AG04450 (cell line): ENCODE data around the gene DLX5. TPM values are rescaled to one million over a fixed set of nuclear protein-coding genes. Genes with fewer than 3 reads are reported as not detected.

Experiments
- CTCF ChIA-PET: fragments of 300-600, 350-600 bp; formaldehyde crosslinking; extraction: SDS; loops from one replicate; lab custom pipeline; 2022; ENCODE audit warnings: antibody characterized with exemption, inconsistent platforms; lab: Charles Lee
- POLR2A ChIA-PET: fragments of 350-600 bp; formaldehyde crosslinking; extraction: SDS; loops from one replicate; lab custom pipeline; 2021; ENCODE audit warnings: antibody characterized with exemption, inconsistent platforms; lab: Yijun Ruan, JAX
- DNase-seq: peaks from one replicate; pipeline ENCODE4 v3.0.0-alpha.2; 2011; ENCODE audit warnings: low read depth, low spot score
- H3K27ac ChIP-seq: one replicate; pipeline ENCODE4 v1.5.1; 2012; ENCODE audit warnings: low read depth, low read length, control low read depth
- H3K27me3 ChIP-seq: one replicate; pipeline ENCODE4 v1.6.0; 2012; ENCODE audit warnings: low read length; ENCODE audit not compliant: control insufficient read depth, insufficient read depth
- H3K4me3 ChIP-seq: 2 replicates; pipeline ENCODE4 v1.5.1; 2011; ENCODE audit warnings: mild to moderate bottlenecking, low read depth, low read length, control low read depth
- H3K9me3 ChIP-seq: 2 replicates; pipeline ENCODE4 v1.5.1; 2012; ENCODE audit warnings: low read length; ENCODE audit not compliant: control insufficient read depth, insufficient read depth
- CTCF ChIP-seq: IDR thresholded peaks from 2 replicates; pipeline ENCODE4 v1.5.1; 2011; ENCODE audit warnings: low read depth, low read length, control low read depth, inconsistent platforms
- polyA plus RNA-seq: library from polyadenylated mRNA; depleted of rRNA; stranded (reverse); fragments of >200 nt; gene quantifications from 2 replicates; pipeline ENCODE4 v1.2.3, GENCODE V29; 2011

DLX5 gene
- polyA plus RNA-seq, 1 experiment, result not detected

DNA sequence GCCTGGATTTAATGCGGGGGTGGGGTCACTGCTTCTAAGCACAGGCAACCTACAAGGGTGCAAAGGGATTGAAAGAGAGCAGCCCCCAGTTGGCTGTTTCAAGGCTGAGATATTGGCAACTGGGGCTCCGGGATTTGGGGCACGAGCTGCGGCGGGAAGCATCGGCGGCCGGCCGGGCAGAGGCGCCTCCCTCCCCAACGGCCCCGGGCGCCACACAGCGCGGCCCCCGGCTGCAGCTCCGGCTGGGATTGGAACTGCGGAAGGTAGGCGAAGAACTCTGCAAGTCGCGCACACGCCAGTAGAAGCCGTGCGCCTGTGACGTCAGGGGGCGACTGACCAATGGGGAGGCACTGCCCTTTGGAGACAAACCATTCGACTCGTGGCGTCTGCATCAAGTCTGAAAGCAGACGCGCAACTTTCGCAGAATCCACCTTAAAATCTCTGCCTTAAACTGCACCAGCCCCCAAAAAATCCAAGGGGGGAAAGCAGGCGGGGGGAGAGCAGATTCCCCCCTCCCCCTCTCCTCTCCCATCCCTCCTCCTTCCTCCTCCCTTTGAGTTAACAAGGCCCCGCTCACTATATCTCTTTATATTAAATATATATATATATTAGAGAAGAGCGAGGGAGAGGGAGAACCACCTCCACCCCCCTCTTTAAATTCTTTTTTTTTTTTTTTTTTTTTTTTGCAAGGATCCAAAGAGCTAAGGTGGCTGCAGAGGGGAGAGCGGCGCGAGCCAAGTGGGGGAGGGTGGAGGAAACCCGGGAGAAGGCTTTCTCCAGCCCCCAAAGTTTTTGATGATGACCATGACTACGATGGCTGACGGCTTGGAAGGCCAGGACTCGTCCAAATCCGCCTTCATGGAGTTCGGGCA lies 19.2 kb downstream of the DLX5 start, which contains the start of gene DLX6:
DLX6 (plus strand) TSS at position 371 of the 872 bp plus-strand sequence; CDS start at position 796, 425 bp downstream.
- TF ChIP-seq CTCF, result no peak
- Histone ChIP-seq H3K27ac (no peak within 1 kb of the TSS), H3K9me3 (peaks cover 5% of the 10 kb centered on the region; the same call in 1 of the 2 replicates), H3K4me3 (peak within 1 kb of the TSS; percentile 7; the same call in 1 of the 2 replicates), H3K27me3 (peaks cover 81% of the 10 kb centered on the region)
- ChIA-PET CTCF (interaction anchor here (1.1 kb wide), 1 partner anchor 22 kb away, joined by 12 read pairs; no protein-coding TSS in a partner anchor), POLR2A (no interaction called here)
- DNase-seq, result no peak

GRCh38 chr7:97004247-97005182 lies 20.1 kb downstream of the DLX5 start:
- no peak overlapping the region for H3K4me3 ChIP-seq
- peaks cover 82% of the 10 kb centered on the region for H3K27me3 ChIP-seq
- no peak for DNase-seq
- H3K9me3 ChIP-seq, result peaks cover 5% of the 10 kb centered on the region; the same call in 1 of the 2 replicates
- no peak for TF ChIP-seq CTCF
- no peak overlapping the region for H3K27ac ChIP-seq
- ChIA-PET CTCF (interaction anchor here (0.6 kb wide), 1 partner anchor 9 kb away, joined by 3 read pairs; no protein-coding TSS in a partner anchor), POLR2A (interaction anchor here (0.7 kb wide), 1 partner anchor 22 kb away, joined by 7 read pairs; no protein-coding TSS in a partner anchor)

DNA sequence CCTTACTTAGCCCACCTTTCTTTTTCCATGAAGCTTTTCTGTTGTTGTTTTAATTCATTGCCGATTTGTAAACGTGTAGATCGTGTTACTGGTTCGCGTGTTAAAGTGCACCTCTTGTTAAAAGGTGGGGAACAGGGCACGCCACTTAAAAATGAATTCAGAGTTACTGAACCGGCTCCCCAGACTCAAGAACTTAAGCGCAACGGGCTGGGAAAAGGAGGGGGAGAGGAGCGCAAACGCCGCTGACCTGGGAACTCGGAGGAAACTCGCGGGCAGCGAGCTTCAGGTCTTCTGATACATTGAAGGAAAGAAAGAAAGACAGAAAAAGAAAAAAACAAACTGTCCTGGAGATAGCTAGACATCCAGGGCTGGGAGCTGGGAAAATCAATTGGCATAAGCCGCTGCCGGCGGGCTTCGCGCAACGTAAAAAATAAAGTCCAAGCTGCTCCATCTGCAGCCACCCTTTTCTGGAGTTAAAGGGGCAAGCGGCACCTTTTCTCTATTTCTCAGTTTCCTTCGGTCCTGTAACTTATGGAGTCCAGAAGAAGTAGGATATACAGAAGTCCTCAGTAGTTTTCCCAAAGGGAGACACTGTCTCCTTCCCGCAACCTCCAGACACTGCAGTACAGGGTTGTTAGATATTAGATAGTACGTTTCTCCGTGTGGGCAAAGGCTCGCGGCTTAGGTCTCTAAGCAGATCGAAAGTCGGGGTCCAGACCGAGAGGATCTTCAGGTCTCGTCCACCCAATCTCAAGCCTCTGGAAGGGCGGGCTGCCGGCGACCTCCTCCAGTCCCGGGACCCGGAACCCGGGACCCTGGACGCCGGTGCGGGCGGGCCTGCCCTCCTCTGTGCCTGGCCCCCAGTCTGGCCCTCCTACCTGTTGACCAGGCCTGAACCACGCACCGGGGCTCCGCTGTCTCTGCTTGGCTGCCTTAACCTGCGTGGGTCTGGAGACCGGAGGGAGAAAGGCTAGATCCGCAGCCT lies 21.1 kb downstream of the DLX5 start:
- no peak overlapping the region for H3K4me3 ChIP-seq
- ChIA-PET POLR2A (no interaction called here), CTCF (no interaction called here)
- peaks cover 87% of the 10 kb centered on the region for H3K27me3 ChIP-seq
- DNase-seq, result no peak
- H3K27ac ChIP-seq, result no peak overlapping the region
- peaks cover 5% of the 10 kb centered on the region; the same call in 1 of the 2 replicates for H3K9me3 ChIP-seq
- TF ChIP-seq CTCF, result no peak

- peaks cover 88% of the 10 kb centered on the region for H3K27me3 ChIP-seq
- CTCF ChIA-PET, result no interaction called here
Observed at GRCh38 chr7:97002555-97003261, 21.9 kb downstream of the DLX5 start.

More at GRCh38 chr7:97002555-97003261, 21.9 kb downstream of the DLX5 start:
- TF ChIP-seq CTCF, result no peak
- H3K4me3 ChIP-seq, result no peak overlapping the region
- no peak for DNase-seq
- POLR2A ChIA-PET, result no interaction called here
- no peak overlapping the region for H3K27ac ChIP-seq
- H3K9me3 ChIP-seq, result peaks cover 5% of the 10 kb centered on the region; the same call in 1 of the 2 replicates
